OCI-LY7 (cell line): Measurements from ENCODE around the gene TP73. TPM values are rescaled to one million over a fixed set of nuclear protein-coding genes. Genes with fewer than 3 reads are reported as not detected.

Source experiments
- BruUV-seq: library from RNA; stranded (reverse); fragments of 400-500 nt; replicated peaks from 2 replicates; lab custom pipeline; 2021; lab: Mats Ljungman, UMichigan
- CTCF ChIA-PET: fragments of 300-600 bp; sonication (Branson Sonifier 250); formaldehyde crosslinking; loops from one replicate; lab custom pipeline; 2022; ENCODE audit warnings: antibody characterized with exemption; ENCODE audit not compliant: unreplicated experiment; lab: Charles Lee
- POLR2A ChIA-PET: fragments of 300-600 bp; sonication (Branson Sonifier 250); formaldehyde crosslinking; loops from one replicate; lab custom pipeline; 2022; ENCODE audit warnings: antibody characterized with exemption; lab: Charles Lee
- DNase-seq: peaks from one replicate; pipeline ENCODE4 v3.0.0-alpha.2; 2015; ENCODE audit warnings: low spot score
- H2AFZ ChIP-seq: fragments of 200-600 bp; sonication (generic), shearing (Covaris generic); 2 replicates; pipeline ENCODE4 v1.6.1; 2014; ENCODE audit warnings: mild to moderate bottlenecking, antibody characterized with exemption, low read length, moderate library complexity
- H3K27ac ChIP-seq: fragments of 200-600 bp; sonication (generic); 2 replicates; pipeline ENCODE4 v1.5.1; 2014; ENCODE audit warnings: mixed run types, low read depth, mild to moderate bottlenecking, moderate library complexity, low read length, inconsistent platforms; ENCODE audit not compliant: poor library complexity, severe bottlenecking
- H3K36me3 ChIP-seq: fragments of 200-600 bp; sonication (generic); 2 replicates; pipeline ENCODE4 v1.6.1; 2014; ENCODE audit warnings: mild to moderate bottlenecking, antibody characterized with exemption, low read length, moderate library complexity, mixed read lengths; ENCODE audit not compliant: insufficient read depth
- H3K4me1 ChIP-seq: fragments of 200-600 bp; sonication (generic); 2 replicates; pipeline ENCODE4 v1.5.1; 2014; ENCODE audit warnings: mild to moderate bottlenecking, low read length; ENCODE audit not compliant: insufficient read depth, poor library complexity, severe bottlenecking
- H3K4me2 ChIP-seq: fragments of 200-600 bp; sonication (generic); 2 replicates; pipeline ENCODE4 v1.6.1; 2014; ENCODE audit warnings: mild to moderate bottlenecking, low read length
- H3K4me3 ChIP-seq: fragments of 200-600 bp; sonication (generic); 2 replicates; pipeline ENCODE4 v1.5.1; 2014; ENCODE audit warnings: mild to moderate bottlenecking, low read depth, low read length; ENCODE audit not compliant: poor library complexity, severe bottlenecking
- H3K79me2 ChIP-seq: fragments of 200-600 bp; sonication (generic); 2 replicates; pipeline ENCODE4 v1.6.1; 2016; ENCODE audit warnings: low read depth, mild to moderate bottlenecking, low read length, moderate library complexity, mixed read lengths; ENCODE audit not compliant: insufficient read depth
- H3K9me2 ChIP-seq: fragments of 200-600 bp; sonication (generic); 2 replicates; pipeline ENCODE4 v1.6.1; 2016; ENCODE audit warnings: mild to moderate bottlenecking, low read length, mixed read lengths; ENCODE audit not compliant: insufficient read depth
- H3K9me3 ChIP-seq: fragments of 200-600 bp; sonication (generic); 2 replicates; pipeline ENCODE4 v1.6.1; 2014; ENCODE audit warnings: mild to moderate bottlenecking, mixed run types, low read length, mixed read lengths
- H4K20me1 ChIP-seq: fragments of 200-600 bp; sonication (generic); 2 replicates; pipeline ENCODE4 v1.6.1; 2014; ENCODE audit warnings: mild to moderate bottlenecking, antibody characterized with exemption, low read length, moderate library complexity, mixed read lengths; ENCODE audit not compliant: insufficient read depth
- CTCF ChIP-seq: fragments of 200-600 bp; sonication (generic); conservative IDR thresholded peaks from 2 replicates; pipeline ENCODE4 v1.5.1; 2014; ENCODE audit warnings: mild to moderate bottlenecking, antibody characterized with exemption, low read length, moderate library complexity, mixed read lengths
- EZH2phosphoT487 ChIP-seq: fragments of 200-600 bp; sonication (generic); IDR thresholded peaks from 2 replicates; pipeline ENCODE4 v1.6.1; 2018; ENCODE audit warnings: low read depth, borderline replicate concordance, mild to moderate bottlenecking, mixed run types, antibody characterized with exemption, low read length, moderate library complexity, mixed read lengths
- intact Hi-C: fragments of 100-400 bp; cut with micrococcal nuclease; formaldehyde crosslinking; loops from one replicate; pipeline ENCODE4 v1.10.0; 2022; ENCODE audit not compliant: unreplicated experiment
- total RNA-seq, 2 experiments: library from RNA; depleted of rRNA in 1 of 2; stranded (reverse); fragments of >200 nt in 1 of 2; shearing (Covaris generic) in 1 of 2; gene quantifications; 2 replicates each; pipeline ENCODE4 v1.2.3, GENCODE V29; 2014 to 2022

TP73 gene
- total RNA-seq, 2 experiments from 2014 or later = 0.48 TPM; not detected in 1

GRCh38 chr1:3736708-3737107 is 84.4 kb downstream of the TP73 start:
- ChIA-PET POLR2A (no interaction called here), CTCF (no interaction called here)
- no peak overlapping the region for H3K4me2 ChIP-seq
- no peak overlapping the region for H2AFZ ChIP-seq
- no peak for TF ChIP-seq EZH2phosphoT487
- no peak for TF ChIP-seq CTCF
- H3K4me1 ChIP-seq = no peaks in the 10 kb centered on the region
- no peak for DNase-seq
- no peaks in the 10 kb centered on the region for H3K9me3 ChIP-seq
- H3K27ac ChIP-seq = no peak overlapping the region
- intact Hi-C loops = no loop called here
- H4K20me1 ChIP-seq = no peaks in the 10 kb centered on the region
- H3K4me3 ChIP-seq = no peak overlapping the region
- BruUV-seq = no TSS peak
- H3K36me3 ChIP-seq = no peaks in the 10 kb centered on the region
- no peaks in the 10 kb centered on the region for H3K9me2 ChIP-seq
- H3K79me2 ChIP-seq = no peaks in the 10 kb centered on the region

DNA sequence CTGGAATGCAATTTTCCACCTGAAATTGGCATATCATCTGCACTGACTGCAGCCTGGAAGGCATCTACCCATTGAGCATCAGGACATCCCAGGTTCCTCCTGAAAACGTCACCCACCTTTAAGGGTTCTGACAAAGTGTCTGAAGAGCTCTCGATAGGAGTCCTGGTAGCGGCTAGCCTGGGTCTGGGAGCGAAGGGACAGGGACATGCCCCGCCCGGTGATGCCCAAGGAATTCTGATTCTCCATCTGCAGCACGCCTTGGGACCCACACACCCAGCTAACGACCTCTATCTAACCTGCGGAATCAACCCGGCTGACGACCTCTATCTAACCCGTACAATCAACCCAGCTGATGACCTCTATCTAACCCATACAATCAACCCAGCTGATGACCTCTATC is 86.6 kb downstream of the TP73 start:
- Histone ChIP-seq H4K20me1 (no peaks in the 10 kb centered on the region), H3K9me3 (no peaks in the 10 kb centered on the region), H3K27ac (no peak overlapping the region), H3K79me2 (no peaks in the 10 kb centered on the region), H3K4me3 (no peak overlapping the region), H3K9me2 (no peaks in the 10 kb centered on the region), H3K36me3 (no peaks in the 10 kb centered on the region), H3K4me1 (no peaks in the 10 kb centered on the region), H2AFZ (no peak overlapping the region), H3K4me2 (no peak overlapping the region)
- TF ChIP-seq EZH2phosphoT487 (no peak), CTCF (no peak)
- DNase-seq = no peak
- BruUV-seq = no TSS peak
- ChIA-PET CTCF (no interaction called here), POLR2A (interaction anchor here (0.6 kb wide), 1 partner anchor 77 kb away, joined by 5 read pairs; no protein-coding TSS in a partner anchor)
- intact Hi-C loops = no loop called here

DNA sequence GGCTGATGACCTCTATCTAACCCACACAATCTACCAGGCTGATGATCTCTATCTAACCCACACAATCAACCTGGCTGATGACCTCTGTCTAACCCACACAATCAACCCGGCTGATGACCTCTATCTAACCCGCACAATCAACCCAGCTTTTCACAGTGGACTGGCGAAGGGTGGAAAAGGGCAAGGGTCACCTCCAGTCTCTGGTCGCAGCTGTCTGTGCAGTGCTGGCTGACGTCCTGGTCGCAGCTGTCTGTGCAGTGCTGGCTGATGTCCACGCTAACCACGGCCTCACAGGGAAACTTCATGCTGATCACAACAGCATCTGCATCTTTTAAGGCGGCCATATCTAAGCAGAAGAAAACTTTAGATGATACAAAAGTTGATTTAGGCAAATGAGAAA is 87.7 kb downstream of the TP73 start:
- no peak for DNase-seq
- Histone ChIP-seq H3K4me2 (no peak overlapping the region), H4K20me1 (no peaks in the 10 kb centered on the region), H3K9me3 (no peaks in the 10 kb centered on the region), H2AFZ (no peak overlapping the region), H3K36me3 (no peaks in the 10 kb centered on the region), H3K4me1 (no peaks in the 10 kb centered on the region), H3K4me3 (no peak overlapping the region), H3K79me2 (no peaks in the 10 kb centered on the region), H3K9me2 (no peaks in the 10 kb centered on the region), H3K27ac (no peak overlapping the region)
- intact Hi-C loops = no loop called here
- no peak for TF ChIP-seq CTCF
- BruUV-seq = no TSS peak
- CTCF ChIA-PET = no interaction called here
- POLR2A ChIA-PET = no interaction called here
